Activated CD4-positive, alpha-beta T cell treated with anti-CD3 and anti-CD28 coated beads, Interleukin-2, amount 10 ng/mL, durations not matched to agents 24 days and 14 days (primary cell): ENCODE results near the gene MCAT. TPM values are rescaled to one million over a fixed set of nuclear protein-coding genes. Genes with fewer than 3 reads are reported as not detected.

Source experiments
- DNase-seq: peaks from one replicate; pipeline ENCODE4 v3.0.0; 2022
- H3K27ac Mint-ChIP-seq: one replicate; pipeline ENCODE4 v1.8.0; 2022; ENCODE audit warnings: mild to moderate bottlenecking, mixed read lengths
- H3K27me3 Mint-ChIP-seq: one replicate; pipeline ENCODE4 v1.8.0; 2022; ENCODE audit warnings: mixed read lengths
- H3K36me3 Mint-ChIP-seq: one replicate; pipeline ENCODE4 v1.8.0; 2022; ENCODE audit warnings: low read depth, mild to moderate bottlenecking, mixed read lengths
- H3K4me1 Mint-ChIP-seq: one replicate; pipeline ENCODE4 v1.8.0; 2021; ENCODE audit warnings: mixed read lengths
- H3K4me3 Mint-ChIP-seq: one replicate; pipeline ENCODE4 v1.8.0; 2022; ENCODE audit warnings: mild to moderate bottlenecking, moderate library complexity, mixed read lengths
- H3K9me3 Mint-ChIP-seq: one replicate; pipeline ENCODE4 v1.8.0; 2021; ENCODE audit warnings: mixed read lengths
- intact Hi-C: fragments of 100-400 bp; cut with micrococcal nuclease; formaldehyde crosslinking; loops from one replicate; pipeline ENCODE4 v1.15.1; 2023
- total RNA-seq: library from RNA; stranded (reverse); gene quantifications from 2 replicates; pipeline ENCODE4 v1.2.3, GENCODE V29; 2022

MCAT gene
- total RNA-seq, 1 donor from 2014 or later: 20.9 TPM

GRCh38 chr22:43179911-43180195 lies 36.7 kb upstream of the MCAT start:
- intact Hi-C loops: no loop called here
- no peaks in the 10 kb centered on the region for H3K9me3 Mint-ChIP-seq
- H3K4me3 Mint-ChIP-seq: no peak overlapping the region
- H3K36me3 Mint-ChIP-seq: peaks cover 48% of the 10 kb centered on the region
- H3K4me1 Mint-ChIP-seq: peaks cover 11% of the 10 kb centered on the region
- DNase-seq: no peak
- H3K27me3 Mint-ChIP-seq: no peaks in the 10 kb centered on the region
- no peak overlapping the region for H3K27ac Mint-ChIP-seq

- H3K4me3 Mint-ChIP-seq: no peak overlapping the region
These were observed 36.1 kb upstream of the MCAT start for GRCh38 chr22:43179146-43179910.

GRCh38 chr22:43177479-43177878 lies 34.3 kb upstream of the MCAT start:
- no peaks in the 10 kb centered on the region for H3K9me3 Mint-ChIP-seq
- peaks cover 45% of the 10 kb centered on the region for H3K36me3 Mint-ChIP-seq
- no peaks in the 10 kb centered on the region for H3K27me3 Mint-ChIP-seq
- no peak overlapping the region for H3K27ac Mint-ChIP-seq
- no peak for DNase-seq
- no peak overlapping the region for H3K4me3 Mint-ChIP-seq
- intact Hi-C loops: no loop called here
- H3K4me1 Mint-ChIP-seq: peaks cover 2% of the 10 kb centered on the region

More at GRCh38 chr22:43179146-43179910, 36.1 kb upstream of the MCAT start:
- peaks cover 43% of the 10 kb centered on the region for H3K36me3 Mint-ChIP-seq
- no peak for DNase-seq
- no peaks in the 10 kb centered on the region for H3K9me3 Mint-ChIP-seq
- no peak overlapping the region for H3K27ac Mint-ChIP-seq
- H3K27me3 Mint-ChIP-seq: no peaks in the 10 kb centered on the region
- intact Hi-C loops: no loop called here
- peaks cover 8% of the 10 kb centered on the region for H3K4me1 Mint-ChIP-seq

- H3K4me3 Mint-ChIP-seq: no peak overlapping the region
- H3K4me1 Mint-ChIP-seq: no peaks in the 10 kb centered on the region
- no peak for DNase-seq
- H3K36me3 Mint-ChIP-seq: peaks cover 50% of the 10 kb centered on the region
- no peaks in the 10 kb centered on the region for H3K27me3 Mint-ChIP-seq
- no peaks in the 10 kb centered on the region for H3K9me3 Mint-ChIP-seq
- H3K27ac Mint-ChIP-seq: no peak overlapping the region
- intact Hi-C loops: no loop called here
These were observed 32.9 kb upstream of the MCAT start for GRCh38 chr22:43176090-43176489.

GRCh38 chr22:43174941-43175531 lies 31.8 kb upstream of the MCAT start:
- intact Hi-C loops: no loop called here
- Mint-ChIP-seq H3K27ac (no peak overlapping the region), H3K36me3 (peaks cover 50% of the 10 kb centered on the region), H3K4me3 (no peak overlapping the region), H3K9me3 (no peaks in the 10 kb centered on the region), H3K4me1 (peaks cover 2% of the 10 kb centered on the region), H3K27me3 (no peaks in the 10 kb centered on the region)
- no peak for DNase-seq

GRCh38 chr22:43173976-43174720 lies 30.9 kb upstream of the MCAT start:
- Mint-ChIP-seq H3K36me3 (peaks cover 43% of the 10 kb centered on the region), H3K27me3 (no peaks in the 10 kb centered on the region), H3K9me3 (no peaks in the 10 kb centered on the region), H3K27ac (no peak overlapping the region), H3K4me1 (peaks cover 2% of the 10 kb centered on the region), H3K4me3 (no peak overlapping the region)
- DNase-seq: no peak
- intact Hi-C loops: no loop called here

GRCh38 chr22:43173566-43173965 lies 30.4 kb upstream of the MCAT start:
- H3K4me3 Mint-ChIP-seq: no peak overlapping the region
- H3K36me3 Mint-ChIP-seq: peaks cover 41% of the 10 kb centered on the region

GRCh38 chr22:43172191-43172590 lies 29.0 kb upstream of the MCAT start:
- peaks cover 4% of the 10 kb centered on the region for H3K4me1 Mint-ChIP-seq
- no peaks in the 10 kb centered on the region for H3K27me3 Mint-ChIP-seq
- no peak overlapping the region for H3K27ac Mint-ChIP-seq
- H3K36me3 Mint-ChIP-seq: peaks cover 35% of the 10 kb centered on the region
- H3K4me3 Mint-ChIP-seq: no peak overlapping the region
- DNase-seq: no peak
- intact Hi-C loops: no loop called here
- H3K9me3 Mint-ChIP-seq: no peaks in the 10 kb centered on the region

More at GRCh38 chr22:43173566-43173965, 30.4 kb upstream of the MCAT start:
- H3K9me3 Mint-ChIP-seq: no peaks in the 10 kb centered on the region
- H3K4me1 Mint-ChIP-seq: peaks cover 4% of the 10 kb centered on the region
- H3K27ac Mint-ChIP-seq: no peak overlapping the region
- DNase-seq: no peak
- intact Hi-C loops: no loop called here
- H3K27me3 Mint-ChIP-seq: no peaks in the 10 kb centered on the region

GRCh38 chr22:43171607-43172006 lies 28.4 kb upstream of the MCAT start:
- intact Hi-C loops: no loop called here
- H3K9me3 Mint-ChIP-seq: no peaks in the 10 kb centered on the region
- H3K4me3 Mint-ChIP-seq: no peak overlapping the region
- H3K27ac Mint-ChIP-seq: no peak overlapping the region
- H3K36me3 Mint-ChIP-seq: peaks cover 35% of the 10 kb centered on the region
- no peak for DNase-seq
- H3K4me1 Mint-ChIP-seq: peaks cover 4% of the 10 kb centered on the region
- no peaks in the 10 kb centered on the region for H3K27me3 Mint-ChIP-seq

- intact Hi-C loops: no loop called here
- Mint-ChIP-seq H3K27me3 (no peaks in the 10 kb centered on the region), H3K9me3 (no peaks in the 10 kb centered on the region), H3K36me3 (peaks cover 34% of the 10 kb centered on the region), H3K4me3 (no peak overlapping the region), H3K27ac (no peak overlapping the region), H3K4me1 (peaks cover 4% of the 10 kb centered on the region)
- DNase-seq: no peak
These were observed 27.9 kb upstream of the MCAT start for GRCh38 chr22:43171019-43171491.

- no peak for DNase-seq
- Mint-ChIP-seq H3K36me3 (peaks cover 32% of the 10 kb centered on the region), H3K9me3 (no peaks in the 10 kb centered on the region), H3K27me3 (no peaks in the 10 kb centered on the region), H3K4me1 (peaks cover 4% of the 10 kb centered on the region), H3K4me3 (no peak overlapping the region), H3K27ac (peak overlapping the region; percentile 15)
- intact Hi-C loops: no loop called here
These were observed 26.9 kb upstream of the MCAT start for GRCh38 chr22:43170131-43170480.

- H3K9me3 Mint-ChIP-seq: no peaks in the 10 kb centered on the region
- peaks cover 32% of the 10 kb centered on the region for H3K36me3 Mint-ChIP-seq
- H3K4me1 Mint-ChIP-seq: peaks cover 4% of the 10 kb centered on the region
- no peak overlapping the region for H3K27ac Mint-ChIP-seq
- DNase-seq: no peak
- no peak overlapping the region for H3K4me3 Mint-ChIP-seq
- no peaks in the 10 kb centered on the region for H3K27me3 Mint-ChIP-seq
- intact Hi-C loops: no loop called here
These were observed 26.3 kb upstream of the MCAT start for GRCh38 chr22:43169310-43170130.

- Mint-ChIP-seq H3K27ac (peak overlapping the region; percentile 60), H3K9me3 (no peaks in the 10 kb centered on the region), H3K27me3 (no peaks in the 10 kb centered on the region), H3K4me1 (peaks cover 4% of the 10 kb centered on the region), H3K36me3 (peaks cover 37% of the 10 kb centered on the region), H3K4me3 (no peak overlapping the region)
- no peak for DNase-seq
- intact Hi-C loops: no loop called here
These were observed 25.5 kb upstream of the MCAT start for GRCh38 chr22:43168471-43169309.
